H9 (cell line): Measurements from ENCODE around the gene ETV7. TPM values are rescaled to one million over a fixed set of nuclear protein-coding genes. Genes with fewer than 3 reads are reported as not detected.

ENCODE experiments used
- DNase-seq: peaks from one replicate; pipeline ENCODE4 v3.0.0-alpha.2; 2017
- H2AFZ ChIP-seq: one replicate; pipeline ENCODE4 v1.6.1; 2013; ENCODE audit warnings: mild to moderate bottlenecking, low read length, control low read depth, moderate library complexity
- H2AK5ac ChIP-seq: 2 replicates; pipeline ENCODE4 v1.6.1; 2013; ENCODE audit warnings: low read length, control low read depth, mixed read lengths; ENCODE audit not compliant: insufficient read length
- H2BK120ac ChIP-seq: one replicate; pipeline ENCODE4 v1.6.1; 2013; ENCODE audit warnings: low read depth, mild to moderate bottlenecking, low read length, control low read depth, inconsistent platforms; ENCODE audit not compliant: poor library complexity, severe bottlenecking
- H2BK12ac ChIP-seq: 2 replicates; pipeline ENCODE4 v1.6.1; 2013; ENCODE audit warnings: low read length, control low read depth, mixed read lengths, low read depth; ENCODE audit not compliant: insufficient read length
- H2BK15ac ChIP-seq: 2 replicates; pipeline ENCODE4 v1.6.1; 2013; ENCODE audit warnings: low read depth, low read length, control low read depth
- H2BK20ac ChIP-seq: one replicate; pipeline ENCODE4 v1.6.1; 2013; ENCODE audit warnings: low read depth, mild to moderate bottlenecking, low read length, control low read depth, inconsistent platforms; ENCODE audit not compliant: poor library complexity, severe bottlenecking
- H2BK5ac ChIP-seq: 2 replicates; pipeline ENCODE4 v1.6.1; 2013; ENCODE audit warnings: low read length, control low read depth, mixed read lengths; ENCODE audit not compliant: insufficient read length
- H3K14ac ChIP-seq: 2 replicates; pipeline ENCODE4 v1.6.1; 2013; ENCODE audit warnings: low read length, control low read depth; ENCODE audit not compliant: insufficient read depth
- H3K18ac ChIP-seq: 2 replicates; pipeline ENCODE4 v1.6.1; 2013; ENCODE audit warnings: low read depth, mild to moderate bottlenecking, mixed read lengths, low read length, control low read depth; ENCODE audit not compliant: insufficient read length
- H3K23ac ChIP-seq: 2 replicates; pipeline ENCODE4 v1.6.1; 2013; ENCODE audit warnings: low read length, control low read depth, mixed read lengths, low read depth; ENCODE audit not compliant: insufficient read length
- H3K23me2 ChIP-seq: 2 replicates; pipeline ENCODE4 v1.6.1; 2013; ENCODE audit warnings: low read depth, mild to moderate bottlenecking, mixed read lengths, low read length, control low read depth; ENCODE audit not compliant: insufficient read length, poor library complexity, severe bottlenecking
- H3K27ac ChIP-seq: 2 replicates; pipeline ENCODE4 v1.5.1; 2013; ENCODE audit warnings: low read length, control low read depth, mixed read lengths, low read depth; ENCODE audit not compliant: insufficient read length
- H3K27me3 ChIP-seq: 2 replicates; pipeline ENCODE4 v1.6.1; 2013; ENCODE audit warnings: low read length, control low read depth, inconsistent platforms; ENCODE audit not compliant: insufficient read depth
- H3K4ac ChIP-seq: 2 replicates; pipeline ENCODE4 v1.6.1; 2013; ENCODE audit warnings: low read depth, mild to moderate bottlenecking, control low read depth, inconsistent platforms, low read length, moderate library complexity
- H3K4me1 ChIP-seq: 2 replicates; pipeline ENCODE4 v1.6.1; 2013; ENCODE audit warnings: low read length, control low read depth, inconsistent platforms; ENCODE audit not compliant: insufficient read depth
- H3K4me2 ChIP-seq: 2 replicates; pipeline ENCODE4 v1.6.1; 2013; ENCODE audit warnings: low read length, control low read depth, mixed read lengths; ENCODE audit not compliant: insufficient read length, insufficient read depth
- H3K56ac ChIP-seq: 2 replicates; pipeline ENCODE4 v1.6.1; 2013; ENCODE audit warnings: low read depth, mild to moderate bottlenecking, mixed read lengths, low read length, control low read depth; ENCODE audit not compliant: insufficient read length
- H3K79me1 ChIP-seq: 2 replicates; pipeline ENCODE4 v1.6.1; 2013; ENCODE audit warnings: low read depth, mild to moderate bottlenecking, moderate library complexity, low read length, control low read depth, inconsistent platforms; ENCODE audit not compliant: insufficient read depth, poor library complexity, severe bottlenecking
- H3K79me2 ChIP-seq: 2 replicates; pipeline ENCODE4 v1.6.1; 2013; ENCODE audit warnings: low read length, control low read depth, inconsistent platforms; ENCODE audit not compliant: insufficient read depth
- H3K9ac ChIP-seq: 2 replicates; pipeline ENCODE4 v1.6.1; 2013; ENCODE audit warnings: low read length, control low read depth, mixed read lengths; ENCODE audit not compliant: insufficient read length; ENCODE audit errors: extremely low read depth
- H3K9me3 ChIP-seq: one replicate; pipeline ENCODE4 v1.6.1; 2013; ENCODE audit warnings: low read depth, low read length, inconsistent platforms; ENCODE audit not compliant: control insufficient read depth
- H3T11ph ChIP-seq: one replicate; pipeline ENCODE4 v1.6.1; 2013; ENCODE audit warnings: mild to moderate bottlenecking, low read length, control low read depth, inconsistent platforms
- H4K20me1 ChIP-seq: one replicate; pipeline ENCODE4 v1.6.1; 2013; ENCODE audit not compliant: control insufficient read depth, insufficient read length, insufficient read depth
- H4K5ac ChIP-seq: 2 replicates; pipeline ENCODE4 v1.6.1; 2013; ENCODE audit warnings: low read depth, mild to moderate bottlenecking, mixed read lengths, low read length, control low read depth; ENCODE audit not compliant: insufficient read length
- H4K8ac ChIP-seq: replicated peaks from 2 replicates; pipeline ENCODE4 v1.6.1; 2013; ENCODE audit warnings: low read length, control low read depth, mixed read lengths, low read depth; ENCODE audit not compliant: insufficient read length
- H4K91ac ChIP-seq: 2 replicates; pipeline ENCODE4 v1.6.1; 2013; ENCODE audit warnings: low read depth, mild to moderate bottlenecking, moderate library complexity, mixed read lengths, low read length, control low read depth; ENCODE audit not compliant: insufficient read length
- H3K27ac Mint-ChIP-seq, 3 experiments: 2 replicates in 2 of 3; 3 replicates in 1 of 3; pipeline ENCODE4 v1.8.0; 2020 to 2021; ENCODE audit warnings: mixed read lengths in 3 of 3, mild to moderate bottlenecking in 1 of 3, moderate library complexity in 1 of 3
- H3K27me3 Mint-ChIP-seq: 2 replicates; pipeline ENCODE4 v1.8.0; 2021; ENCODE audit warnings: low read depth, mild to moderate bottlenecking, moderate library complexity, mixed read lengths
- H3K36me3 Mint-ChIP-seq, 3 experiments: 2 replicates in 2 of 3; 3 replicates in 1 of 3; pipeline ENCODE4 v1.8.0; 2020 to 2021; ENCODE audit warnings: low read depth in 3 of 3, mixed read lengths in 3 of 3; ENCODE audit not compliant: insufficient read depth in 1 of 3
- H3K4me1 Mint-ChIP-seq, 2 experiments: 2 replicates each; pipeline ENCODE4 v1.8.0; 2020; ENCODE audit warnings: mixed read lengths in 2 of 2
- H3K4me3 Mint-ChIP-seq, 2 experiments: 2 replicates in 1 of 2; 3 replicates in 1 of 2; pipeline ENCODE4 v1.8.0; 2020 to 2021; ENCODE audit warnings: mild to moderate bottlenecking in 2 of 2, mixed read lengths in 2 of 2, moderate library complexity in 1 of 2
- H3K9me3 Mint-ChIP-seq, 2 experiments: 2 replicates in 1 of 2; 3 replicates in 1 of 2; pipeline ENCODE4 v1.8.0; 2020; ENCODE audit warnings: mild to moderate bottlenecking in 2 of 2, mixed read lengths in 2 of 2, moderate library complexity in 1 of 2
- WGBS: extraction: QIAGEN DNeasy Blood & Tissue Kit; methylation state at CpG from one replicate; pipeline ENCODE4 v1.1.7; 2013; ENCODE audit warnings: missing lambda C conversion rate, low lambda C conversion rate, mixed read lengths; ENCODE audit not compliant: insufficient read length; ENCODE audit errors: extremely low coverage; 5-methylcytosine and 5-hydroxymethylcytosine counted together
- total RNA-seq: library from RNA; stranded (reverse); gene quantifications from 2 replicates; pipeline ENCODE4 v1.2.1, GENCODE V29; 2021
- TF ChIP-seq, protein P1 (sequence below): fragments of 200-600 bp; sonication (generic); conservative IDR thresholded peaks from 3 replicates; pipeline ENCODE4 v1.8.0; 2021; ENCODE audit warnings: antibody characterized with exemption, mild to moderate bottlenecking

ETV7 gene
- total RNA-seq, 1 experiment from 2014 or later, result 0.92 TPM

GRCh38 chr6:36432151-36432671 is 44.7 kb upstream of the ETV7 start:
- H3K4me1 Mint-ChIP-seq, result no peaks in the 10 kb centered on the region
- H4K91ac ChIP-seq, result no peak overlapping the region
- TF ChIP-seq, protein P1, sequence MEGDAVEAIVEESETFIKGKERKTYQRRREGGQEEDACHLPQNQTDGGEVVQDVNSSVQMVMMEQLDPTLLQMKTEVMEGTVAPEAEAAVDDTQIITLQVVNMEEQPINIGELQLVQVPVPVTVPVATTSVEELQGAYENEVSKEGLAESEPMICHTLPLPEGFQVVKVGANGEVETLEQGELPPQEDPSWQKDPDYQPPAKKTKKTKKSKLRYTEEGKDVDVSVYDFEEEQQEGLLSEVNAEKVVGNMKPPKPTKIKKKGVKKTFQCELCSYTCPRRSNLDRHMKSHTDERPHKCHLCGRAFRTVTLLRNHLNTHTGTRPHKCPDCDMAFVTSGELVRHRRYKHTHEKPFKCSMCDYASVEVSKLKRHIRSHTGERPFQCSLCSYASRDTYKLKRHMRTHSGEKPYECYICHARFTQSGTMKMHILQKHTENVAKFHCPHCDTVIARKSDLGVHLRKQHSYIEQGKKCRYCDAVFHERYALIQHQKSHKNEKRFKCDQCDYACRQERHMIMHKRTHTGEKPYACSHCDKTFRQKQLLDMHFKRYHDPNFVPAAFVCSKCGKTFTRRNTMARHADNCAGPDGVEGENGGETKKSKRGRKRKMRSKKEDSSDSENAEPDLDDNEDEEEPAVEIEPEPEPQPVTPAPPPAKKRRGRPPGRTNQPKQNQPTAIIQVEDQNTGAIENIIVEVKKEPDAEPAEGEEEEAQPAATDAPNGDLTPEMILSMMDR, result no peak
- no peaks in the 10 kb centered on the region for H3K79me2 ChIP-seq
- H2AFZ ChIP-seq, result no peak overlapping the region
- no peak overlapping the region for H3T11ph ChIP-seq
- no peak overlapping the region for H2BK120ac ChIP-seq
- no peaks in the 10 kb centered on the region for H3K79me1 ChIP-seq
- no peaks in the 10 kb centered on the region for H3K23me2 ChIP-seq
- H2BK12ac ChIP-seq, result no peak overlapping the region
- H3K27me3 ChIP-seq, result no peaks in the 10 kb centered on the region
- H2BK5ac ChIP-seq, result no peak overlapping the region
- H3K4me3 Mint-ChIP-seq, result no peak overlapping the region
- H3K18ac ChIP-seq, result no peak overlapping the region
- no peak overlapping the region for H3K56ac ChIP-seq
- no peak overlapping the region for H3K9ac ChIP-seq
- H2BK15ac ChIP-seq, result no peak overlapping the region
- H2AK5ac ChIP-seq, result no peak overlapping the region
- H3K27ac Mint-ChIP-seq, result no peak overlapping the region
- H3K9me3 Mint-ChIP-seq, result no peaks in the 10 kb centered on the region
- WGBS, result no CpG with 5 or more reads among the region's 4 CpGs
- no peak overlapping the region for H2BK20ac ChIP-seq
- no peaks in the 10 kb centered on the region for H4K20me1 ChIP-seq
- H4K5ac ChIP-seq, result no peak overlapping the region
- H3K4me2 ChIP-seq, result no peak overlapping the region
- H3K36me3 Mint-ChIP-seq, result no peaks in the 10 kb centered on the region
- H3K23ac ChIP-seq, result no peak overlapping the region
- H3K27me3 Mint-ChIP-seq, result no peaks in the 10 kb centered on the region
- no peak overlapping the region for H3K14ac ChIP-seq
- no peaks in the 10 kb centered on the region for H3K4me1 ChIP-seq
- no peak overlapping the region for H3K4ac ChIP-seq
- H3K27ac ChIP-seq, result no peak overlapping the region
- H4K8ac ChIP-seq, result no peak overlapping the region
- no peaks in the 10 kb centered on the region for H3K9me3 ChIP-seq
- no peak for DNase-seq
